Measurements from ENCODE around the gene RIT1. TPM values are rescaled to one million over a fixed set of nuclear protein-coding genes. Genes with fewer than 3 reads are reported as not detected.

Gene RIT1
- total and polyA plus RNA-seq, 12 donors: 10.3 to 54.0 (median 28.7) TPM

- TF ChIP-seq, protein P1, sequence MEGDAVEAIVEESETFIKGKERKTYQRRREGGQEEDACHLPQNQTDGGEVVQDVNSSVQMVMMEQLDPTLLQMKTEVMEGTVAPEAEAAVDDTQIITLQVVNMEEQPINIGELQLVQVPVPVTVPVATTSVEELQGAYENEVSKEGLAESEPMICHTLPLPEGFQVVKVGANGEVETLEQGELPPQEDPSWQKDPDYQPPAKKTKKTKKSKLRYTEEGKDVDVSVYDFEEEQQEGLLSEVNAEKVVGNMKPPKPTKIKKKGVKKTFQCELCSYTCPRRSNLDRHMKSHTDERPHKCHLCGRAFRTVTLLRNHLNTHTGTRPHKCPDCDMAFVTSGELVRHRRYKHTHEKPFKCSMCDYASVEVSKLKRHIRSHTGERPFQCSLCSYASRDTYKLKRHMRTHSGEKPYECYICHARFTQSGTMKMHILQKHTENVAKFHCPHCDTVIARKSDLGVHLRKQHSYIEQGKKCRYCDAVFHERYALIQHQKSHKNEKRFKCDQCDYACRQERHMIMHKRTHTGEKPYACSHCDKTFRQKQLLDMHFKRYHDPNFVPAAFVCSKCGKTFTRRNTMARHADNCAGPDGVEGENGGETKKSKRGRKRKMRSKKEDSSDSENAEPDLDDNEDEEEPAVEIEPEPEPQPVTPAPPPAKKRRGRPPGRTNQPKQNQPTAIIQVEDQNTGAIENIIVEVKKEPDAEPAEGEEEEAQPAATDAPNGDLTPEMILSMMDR (IDR thresholded peaks at IDR 0.05): no peak
- no peak for TF ChIP-seq POLR2A (IDR thresholded peaks at IDR 0.05)
- peak overlapping the region in 3 of 4 donors; percentile 36 to 64 (median 48) for H3K4me3 ChIP-seq
- peak overlapping the region in 4 of 5 donors; percentile 53 to 89 (median 75) for H3K27ac ChIP-seq
- H3K36me3 ChIP-seq (replicated peaks in 1 of 2): peaks cover 0 to 29% of the 10 kb centered on the region in 2 donors
- 47 to 51% (median 49%) methylated on average over 20 of the region's 20 CpGs for whole genome bisulfite sequencing, 4 donors
- intact Hi-C loops (cut with DNase I): no loop called here
- peak in 1 of 7 donors; percentile 48 for DNase-seq
- no peaks in the 10 kb centered on the region for H3K27me3 ChIP-seq
- H3K9me3 ChIP-seq (replicated peaks in 1 of 3): no peaks in the 10 kb centered on the region
- H3K4me1 ChIP-seq (replicated peaks in 1 of 2): peaks cover 7 to 10% of the 10 kb centered on the region in 2 donors
These were observed 54.7 kb downstream of the RIT1 start for GRCh38 chr1:155856257-155856974.

GRCh38 chr1:155850345-155850744 lies 60.8 kb downstream of the RIT1 start:
- no peak for TF ChIP-seq POLR2A (IDR thresholded peaks at IDR 0.05)
- TF ChIP-seq, protein P1 (IDR thresholded peaks at IDR 0.05): no peak
- H3K36me3 ChIP-seq (replicated peaks in 1 of 2): peaks cover 0 to 37% of the 10 kb centered on the region in 2 donors
- H3K4me1 ChIP-seq (replicated peaks in 1 of 2): peaks cover 0 to 5% of the 10 kb centered on the region in 2 donors
- peak in 1 of 7 donors; percentile 10 for DNase-seq
- H3K4me3 ChIP-seq: no peak overlapping the region
- intact Hi-C loops (cut with DNase I): no loop called here
- no peaks in the 10 kb centered on the region for H3K27me3 ChIP-seq
- H3K27ac ChIP-seq: no peak overlapping the region
- no peaks in the 10 kb centered on the region for H3K9me3 ChIP-seq (replicated peaks in 1 of 3)
- 86 to 95% (median 91%) methylated on average over 3 of the region's 3 CpGs for WGBS, 4 donors

GRCh38 chr1:155847823-155848529 lies 63.2 kb downstream of the RIT1 start:
- H3K27ac ChIP-seq: no peak overlapping the region
- WGBS, 4 donors: 94 to 100% (median 100%) methylated on average over 1 of the region's 1 CpG
- H3K36me3 ChIP-seq (replicated peaks in 1 of 2): peaks cover 0 to 23% of the 10 kb centered on the region in 2 donors
- peak in 1 of 7 donors; percentile 2 for DNase-seq
- H3K4me3 ChIP-seq: no peak overlapping the region
- H3K9me3 ChIP-seq (replicated peaks in 1 of 3): no peaks in the 10 kb centered on the region
- intact Hi-C loops (cut with DNase I): loop anchor here in 1 of 2 donors (10.0 kb wide), 1 partner anchor 67 kb away; the partner anchor contains the start of gene RIT1
- H3K27me3 ChIP-seq: no peaks in the 10 kb centered on the region
- H3K4me1 ChIP-seq (replicated peaks in 1 of 2): peaks cover 0 to 5% of the 10 kb centered on the region in 2 donors
- TF ChIP-seq POLR2A (IDR thresholded peaks at IDR 0.05): no peak
- TF ChIP-seq, protein P1 (IDR thresholded peaks at IDR 0.05): no peak

Small RNAs within 50 kb of the gene (microRNA-seq; reads per million reads assigned to microRNA genes)
- gene MIR6738: 0 reads per million in 3 donors

Small RNAs within 50 kb of the gene (small RNA-seq; reads per million reads assigned to genes)
- gene MIR6738: 0 reads per million in 2 donors
- 0 reads per million in 2 donors for gene RF00015
- gene SCARNA4: 0 reads per million in 2 donors
- 110 to 200 reads per million in 2 donors for gene SNORA80E

Other genes starting within 250 kb of the RIT1 start
- gene YY1AP1, start 222.6 kb downstream of the RIT1 start, total RNA-seq: 10 to 100 TPM; 46.3 to 65.1 (median 57.4) TPM
- gene YY1AP1, start 222.6 kb downstream of the RIT1 start, polyA plus RNA-seq: 10 to 100 TPM; 44.0 to 70.4 (median 57.8) TPM
- 100 to 1,000 TPM in 6 of 9 donors, 10 to 100 TPM in 3; 85.4 to 186 (median 115) TPM for gene DAP3, start 222.3 kb downstream of the RIT1 start, total RNA-seq
- 100 to 1,000 TPM; 101 to 169 (median 114) TPM for gene DAP3, start 222.3 kb downstream of the RIT1 start, polyA plus RNA-seq
- 10 to 100 TPM; 13.7 to 41.7 (median 35.3) TPM for gene GON4L, start 54.1 kb downstream of the RIT1 start, total RNA-seq
- 10 to 100 TPM; 22.4 to 40.3 (median 32.8) TPM for gene GON4L, start 54.1 kb downstream of the RIT1 start, polyA plus RNA-seq
- gene SYT11, start 51.8 kb downstream of the RIT1 start, total RNA-seq: 10 to 100 TPM in 5 of 9 donors, 1 to 10 TPM in 4; 3.0 to 28.2 (median 10.5) TPM
- 10 to 100 TPM in 1 of 3 donors, 1 to 10 TPM in 2; 1.1 to 19.2 (median 2.8) TPM for gene SYT11, start 51.8 kb downstream of the RIT1 start, polyA plus RNA-seq
- gene KHDC4, start 23.1 kb upstream of the RIT1 start, total RNA-seq: 10 to 100 TPM; 16.8 to 52.9 (median 39.6) TPM
- gene KHDC4, start 23.1 kb upstream of the RIT1 start, polyA plus RNA-seq: 10 to 100 TPM; 33.2 to 46.4 (median 37.0) TPM
- not detected for gene RXFP4, start 30.3 kb upstream of the RIT1 start, total RNA-seq
- not detected for gene RXFP4, start 30.3 kb upstream of the RIT1 start, polyA plus RNA-seq
- gene ARHGEF2, start 67.2 kb upstream of the RIT1 start, total RNA-seq: 10 to 100 TPM in 8 of 9 donors, 1 to 10 TPM in 1; 7.6 to 41.3 (median 32.3) TPM
- 10 to 100 TPM; 13.6 to 27.8 (median 19.9) TPM for gene ARHGEF2, start 67.2 kb upstream of the RIT1 start, polyA plus RNA-seq
- 100 to 1,000 TPM; 171 to 722 (median 357) TPM for gene SSR2, start 109.6 kb upstream of the RIT1 start, total RNA-seq
- gene SSR2, start 109.6 kb upstream of the RIT1 start, polyA plus RNA-seq: 100 to 1,000 TPM; 164 to 724 (median 287) TPM
- gene UBQLN4, start 142.4 kb upstream of the RIT1 start, total RNA-seq: 10 to 100 TPM in 8 of 9 donors, 1 to 10 TPM in 1; 9.5 to 34.6 (median 22.6) TPM
- gene UBQLN4, start 142.4 kb upstream of the RIT1 start, polyA plus RNA-seq: 10 to 100 TPM; 15.0 to 30.0 (median 27.5) TPM
- gene LAMTOR2, start 143.4 kb upstream of the RIT1 start, total RNA-seq: 100 to 1,000 TPM in 3 of 9 donors, 10 to 100 TPM in 6; 53.6 to 140 (median 85.1) TPM
- gene LAMTOR2, start 143.4 kb upstream of the RIT1 start, polyA plus RNA-seq: 100 to 1,000 TPM in 2 of 3 donors, 10 to 100 TPM in 1; 76.0 to 216 (median 143) TPM
- gene RAB25, start 149.8 kb upstream of the RIT1 start, total RNA-seq: under 1 TPM in 1 of 9 donors, not detected in 8; 0.38 TPM
- gene RAB25, start 149.8 kb upstream of the RIT1 start, polyA plus RNA-seq: under 1 TPM in 2 of 3 donors, not detected in 1; 0.17 to 0.48 TPM
- gene MEX3A, start 171.1 kb upstream of the RIT1 start, total RNA-seq: 1 to 10 TPM in 4 of 9 donors, under 1 TPM in 5; 0.09 to 2.4 (median 0.55) TPM
- gene MEX3A, start 171.1 kb upstream of the RIT1 start, polyA plus RNA-seq: under 1 TPM; 0.17 to 0.27 (median 0.24) TPM
- 100 to 1,000 TPM; 116 to 591 (median 391) TPM for gene LMNA, start 203.4 kb upstream of the RIT1 start, total RNA-seq
- gene LMNA, start 203.4 kb upstream of the RIT1 start, polyA plus RNA-seq: 100 to 1,000 TPM; 140 to 458 (median 374) TPM
- 1 to 10 TPM in 7 of 9 donors, under 1 TPM in 2; 0.30 to 4.8 (median 1.8) TPM for gene SEMA4A, start 242.2 kb upstream of the RIT1 start, total RNA-seq
- gene SEMA4A, start 242.2 kb upstream of the RIT1 start, polyA plus RNA-seq: 1 to 10 TPM in 2 of 3 donors, under 1 TPM in 1; 0.93 to 3.1 (median 2.4) TPM

Measured in adrenal gland (tissue), 12 donors.